H4 (cell line): ENCODE data around the gene POLE. TPM values are rescaled to one million over a fixed set of nuclear protein-coding genes. Genes with fewer than 3 reads are reported as not detected.

Source experiments
- DNase-seq: peaks from one replicate; pipeline ENCODE4 v3.0.0-alpha.2; 2015; ENCODE audit warnings: low spot score
- total RNA-seq: library from RNA; depleted of rRNA; stranded (reverse); fragments of >200 nt; shearing (Covaris generic); gene quantifications from 2 replicates; pipeline ENCODE4 v1.2.3, GENCODE V29; 2014; rRNA removed

Gene POLE
- total RNA-seq, 1 experiment from 2014 or later, result 11.8 TPM

DNA sequence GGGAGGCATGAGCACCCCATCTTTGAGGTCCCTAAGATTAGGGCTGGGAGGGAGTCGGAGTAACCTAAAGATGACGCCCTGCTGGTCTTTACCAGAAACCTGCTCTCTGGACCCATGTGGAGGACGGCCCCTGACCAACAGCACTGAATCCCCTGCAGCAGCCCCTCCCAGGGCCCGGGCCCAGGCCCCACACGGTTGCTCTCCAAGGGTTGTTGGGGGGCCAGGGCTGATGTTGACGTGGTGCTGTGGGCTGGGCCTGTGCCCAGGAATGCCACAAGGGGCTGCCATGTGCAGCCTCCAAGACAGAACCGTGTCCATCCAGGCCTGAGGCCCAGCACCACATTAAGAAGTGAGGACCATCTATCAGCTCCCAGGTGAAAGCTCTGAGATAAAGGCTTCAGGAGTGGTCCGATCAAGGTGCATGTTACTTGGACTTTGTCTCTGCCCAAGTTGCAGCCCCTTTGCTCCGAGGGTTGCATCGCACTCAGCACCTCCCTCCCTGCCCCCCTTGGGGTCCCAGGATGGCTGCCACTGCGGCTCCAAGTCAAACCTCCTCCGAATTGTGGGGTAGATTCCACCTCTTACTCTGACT is 106.3 kb downstream of the POLE start:
- DNase-seq, result no peak

DNA sequence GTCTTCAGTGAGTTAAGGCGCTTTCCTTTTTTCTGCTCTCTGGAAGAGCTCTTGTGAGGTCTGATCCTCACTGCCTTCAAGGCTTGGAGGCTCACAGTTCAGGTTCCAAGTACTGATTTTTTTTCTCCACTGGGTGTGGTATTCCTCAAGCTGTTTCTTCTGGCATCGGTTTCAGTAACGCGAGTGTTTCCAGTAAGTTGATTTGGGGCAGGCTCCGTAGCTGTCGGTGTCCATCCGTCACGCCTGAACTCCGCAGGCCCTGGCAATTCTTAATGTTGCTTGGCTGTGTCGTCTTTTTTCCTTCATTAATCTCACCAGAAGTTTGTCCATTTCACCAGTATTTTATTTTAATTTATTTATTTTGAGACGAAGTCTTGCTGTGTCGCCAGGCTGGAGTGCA is 107.4 kb downstream of the POLE start:
- no peak for DNase-seq

DNA sequence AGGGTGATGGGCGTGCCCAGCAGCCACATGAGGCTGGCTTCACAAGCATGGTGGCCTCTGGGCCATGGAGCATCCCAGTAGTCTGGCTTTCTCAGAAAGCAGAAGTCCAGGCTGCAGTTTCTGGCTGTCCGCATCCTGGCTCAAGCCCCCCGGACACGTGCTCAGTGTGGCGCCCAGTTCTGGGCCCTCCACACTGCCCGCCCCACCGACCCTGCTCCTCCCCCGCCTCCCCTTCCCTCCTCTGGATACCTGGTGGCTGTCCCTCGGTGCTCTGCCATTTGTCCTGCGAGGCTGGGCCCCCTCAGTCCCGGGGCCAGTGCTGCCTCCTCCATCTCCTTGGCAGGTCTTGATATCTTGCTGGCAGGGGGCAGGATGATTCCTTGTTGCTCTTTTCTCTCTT is 108.3 kb downstream of the POLE start:
- no peak for DNase-seq

DNA sequence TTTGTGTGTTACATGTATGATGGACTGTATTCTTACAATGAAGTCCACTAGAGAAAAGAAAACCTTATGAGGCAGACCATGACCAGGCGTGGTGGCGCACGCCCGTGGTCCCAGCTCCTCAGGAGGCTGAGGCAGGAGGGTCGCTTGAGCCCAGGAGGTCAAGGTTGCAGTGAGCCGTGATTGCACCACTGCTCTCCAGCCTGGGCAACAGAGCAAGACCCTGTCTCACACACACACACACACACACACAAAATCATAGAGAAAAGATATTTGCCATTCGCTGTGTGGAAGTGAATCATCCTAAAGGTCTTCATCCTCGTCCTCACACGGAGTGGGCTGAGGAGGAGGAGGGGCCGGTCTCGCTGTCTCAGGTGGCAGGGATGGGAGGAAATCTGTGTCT is 109.0 kb downstream of the POLE start:
- no peak for DNase-seq

DNA sequence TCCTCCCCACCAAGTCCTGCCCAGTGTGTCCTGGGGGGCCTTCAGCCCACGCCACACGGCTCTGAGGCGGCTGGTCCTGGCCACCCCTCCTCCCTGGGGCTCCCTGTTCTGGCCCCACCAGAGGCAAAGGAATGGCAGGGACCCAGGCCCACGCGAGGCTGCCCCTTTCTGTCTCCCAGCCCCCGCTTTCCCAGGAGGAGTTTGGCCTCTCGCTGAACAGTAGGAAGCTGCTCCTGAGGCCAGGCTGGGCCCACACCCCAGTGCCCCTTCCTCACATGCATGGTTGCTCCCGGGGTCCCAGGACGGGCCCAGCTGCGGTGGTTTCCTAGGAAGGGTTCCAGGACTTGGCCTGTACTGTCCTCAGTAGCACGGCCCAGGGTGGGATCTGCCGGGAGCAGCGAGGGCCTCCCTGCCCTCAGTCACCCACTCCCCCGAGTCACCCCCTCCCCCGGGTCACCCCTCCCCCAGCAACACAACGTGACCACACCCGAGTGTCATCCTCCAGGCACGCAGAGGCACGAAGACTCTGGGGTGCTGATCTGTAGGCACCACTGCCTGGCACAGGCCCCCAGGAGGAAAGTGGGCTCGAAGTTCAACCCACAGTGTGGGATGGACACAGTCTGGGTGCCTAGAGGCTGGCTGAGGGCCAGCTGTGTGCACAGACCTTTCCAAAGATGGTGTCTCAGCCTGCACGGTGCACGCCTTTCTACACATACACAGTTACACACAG is 109.8 kb downstream of the POLE start:
- no peak for DNase-seq

DNA sequence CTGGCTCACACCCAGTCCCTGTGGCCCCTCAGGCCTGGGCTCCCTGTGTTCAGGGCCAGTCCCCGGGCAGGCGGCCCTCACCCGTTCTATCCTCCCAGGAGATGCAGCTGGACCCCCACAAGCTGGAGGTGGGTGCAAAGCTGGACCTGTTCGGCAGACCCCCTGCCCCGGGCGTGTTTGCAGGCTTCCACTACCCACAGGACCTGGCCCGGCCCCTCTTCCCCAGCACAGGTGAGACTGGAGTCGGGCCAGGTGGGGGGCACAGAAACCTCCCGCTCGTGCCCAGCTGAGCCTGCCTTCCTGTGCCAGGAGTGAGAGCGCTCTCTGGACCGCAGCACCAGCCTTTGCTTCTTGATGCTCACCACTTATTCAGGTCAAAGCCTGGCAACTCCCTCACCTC is 110.4 kb downstream of the POLE start:
- DNase-seq, result no peak

DNA sequence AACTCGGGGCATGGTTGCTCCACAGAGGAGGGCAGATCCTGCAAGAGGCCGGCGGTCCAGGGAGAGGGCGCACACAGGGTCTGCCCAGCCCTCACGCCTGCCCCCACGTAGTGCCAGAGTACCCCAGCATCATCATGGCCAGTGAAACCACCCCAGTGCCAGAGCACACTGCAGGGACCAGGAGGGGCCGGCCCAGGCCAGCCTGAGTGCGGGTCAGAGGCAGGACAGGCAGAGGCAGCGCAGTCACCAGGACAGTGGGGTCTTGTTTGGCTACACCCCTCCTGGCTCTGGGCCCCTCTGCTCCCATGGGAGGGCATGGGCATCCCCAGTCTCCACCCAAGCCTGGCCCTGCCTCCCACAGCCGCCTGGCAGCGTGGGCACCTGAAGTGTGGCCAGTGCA is 111.5 kb downstream of the POLE start:
- DNase-seq, result no peak

DNA sequence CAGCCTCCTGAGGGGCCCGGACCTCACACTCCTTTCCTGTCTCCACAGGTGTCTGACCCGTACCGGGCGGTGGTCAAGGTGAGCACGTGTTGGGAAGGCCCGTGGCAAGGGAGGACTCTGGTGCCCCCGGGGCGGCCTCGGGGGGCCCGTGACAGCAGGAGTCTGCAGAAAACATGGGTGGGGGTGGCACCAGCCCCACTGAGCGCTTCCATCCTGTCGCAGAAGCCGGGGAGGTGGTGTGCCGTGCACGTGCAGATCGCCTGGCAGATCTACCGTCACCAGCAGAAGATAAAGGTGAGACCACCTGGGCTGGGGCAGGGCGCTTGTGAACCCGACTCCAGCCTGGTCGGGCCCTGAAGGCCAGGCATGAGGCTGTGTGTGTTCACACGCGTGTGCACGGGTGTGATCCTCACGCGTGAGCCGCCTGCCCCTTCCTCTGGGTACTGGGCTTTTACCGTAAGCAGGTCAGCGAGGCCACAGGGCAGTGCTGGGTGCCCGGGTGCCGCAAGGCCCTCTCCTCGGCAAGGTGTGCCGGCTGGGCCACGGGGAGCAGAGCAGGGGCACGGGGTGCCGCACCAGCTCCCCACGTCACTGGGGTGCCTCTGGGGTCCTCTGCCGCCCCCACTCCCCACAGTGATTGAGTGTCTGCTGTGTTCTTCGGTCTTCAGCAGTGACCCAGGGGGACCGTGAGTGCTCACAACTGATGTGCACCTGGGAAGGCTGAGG is 112.7 kb downstream of the POLE start:
- DNase-seq, result no peak

Other genes with a start within 250 kb of the POLE start
- gene FBRSL1, start 197.2 kb downstream of the POLE start, total RNA-seq, result 1.5 and 1.8 TPM in 2 replicates
- not detected in 2 replicates for gene LRCOL1, start 76.8 kb downstream of the POLE start, total RNA-seq
- gene P2RX2, start 68.6 kb downstream of the POLE start, total RNA-seq, result not detected in 2 replicates
- 28.0 and 36.6 TPM in 2 replicates for gene PXMP2, start 245 bp upstream of the POLE start, total RNA-seq
- 24.0 and 27.9 TPM in 2 replicates for gene PGAM5, start 23.5 kb upstream of the POLE start, total RNA-seq
- 21.9 and 26.8 TPM in 2 replicates for gene ANKLE2, start 74.5 kb upstream of the POLE start, total RNA-seq
- 21.1 and 37.3 TPM in 2 replicates for gene GOLGA3, start 141.5 kb upstream of the POLE start, total RNA-seq
- 6.4 and 11.9 TPM in 2 replicates for gene CHFR, start 200.3 kb upstream of the POLE start, total RNA-seq